Neural progenitor cell (in vitro differentiated cells): Measurements from ENCODE around the gene CDC26. TPM values are rescaled to one million over a fixed set of nuclear protein-coding genes. Genes with fewer than 3 reads are reported as not detected.

Experiments used
- DNase-seq: peaks from one replicate; pipeline ENCODE4 v3.0.0-alpha.2; 2016; ENCODE audit warnings: low spot score
- H2AFZ ChIP-seq: fragments of 200-600 bp; sonication (generic); replicated peaks from 2 replicates; pipeline ENCODE4 v1.6.1; 2016; ENCODE audit warnings: antibody characterized with exemption
- H3F3A ChIP-seq: fragments of 200-600 bp; sonication (generic); 2 replicates; pipeline ENCODE4 v1.6.1; 2016; ENCODE audit warnings: antibody characterized with exemption, low read depth
- H3K27ac ChIP-seq: fragments of 200-600 bp; sonication (generic); 2 replicates; pipeline ENCODE4 v1.5.1; 2016; ENCODE audit warnings: mild to moderate bottlenecking
- H3K27me3 ChIP-seq: fragments of 200-600 bp; sonication (generic); 2 replicates; pipeline ENCODE4 v1.6.1; 2016; ENCODE audit warnings: mild to moderate bottlenecking, moderate library complexity
- H3K36me3 ChIP-seq: fragments of 200-600 bp; sonication (generic); 2 replicates; pipeline ENCODE4 v1.5.1; 2016
- H3K4me1 ChIP-seq: fragments of 200-600 bp; sonication (generic); 2 replicates; pipeline ENCODE4 v1.6.1; 2016; ENCODE audit warnings: mixed run types
- H3K4me2 ChIP-seq: fragments of 200-600 bp; sonication (generic); 2 replicates; pipeline ENCODE4 v1.6.1; 2016
- H3K4me3 ChIP-seq: fragments of 200-600 bp; sonication (generic); 2 replicates; pipeline ENCODE4 v1.5.1; 2016
- H3K79me2 ChIP-seq: fragments of 200-600 bp; sonication (generic); 2 replicates; pipeline ENCODE4 v1.6.1; 2016; ENCODE audit warnings: low read depth
- H3K9ac ChIP-seq: fragments of 200-600 bp; sonication (generic); 2 replicates; pipeline ENCODE4 v1.6.1; 2016
- H3K9me3 ChIP-seq: fragments of 200-600 bp; sonication (generic); 2 replicates; pipeline ENCODE4 v1.5.1; 2016; ENCODE audit warnings: low read depth
- H4K20me1 ChIP-seq: fragments of 200-600 bp; sonication (generic); 2 replicates; pipeline ENCODE4 v1.6.1; 2016; ENCODE audit warnings: low read depth
- H3K27ac Mint-ChIP-seq: 3 replicates; pipeline ENCODE4 v1.8.0; 2021; ENCODE audit warnings: mixed read lengths
- H3K27me3 Mint-ChIP-seq: 2 replicates; pipeline ENCODE4 v1.8.0; 2022; ENCODE audit warnings: low read depth, mild to moderate bottlenecking, inconsistent platforms, moderate library complexity, mixed read lengths; ENCODE audit not compliant: insufficient read depth
- H3K36me3 Mint-ChIP-seq: 3 replicates; pipeline ENCODE4 v1.8.0; 2021; ENCODE audit warnings: mixed read lengths
- H3K4me1 Mint-ChIP-seq: 3 replicates; pipeline ENCODE4 v1.8.0; 2021; ENCODE audit warnings: mixed read lengths
- H3K4me3 Mint-ChIP-seq: 3 replicates; pipeline ENCODE4 v1.8.0; 2021; ENCODE audit warnings: mild to moderate bottlenecking, moderate library complexity, mixed read lengths
- H3K9me3 Mint-ChIP-seq: 3 replicates; pipeline ENCODE4 v1.8.0; 2020; ENCODE audit warnings: mixed read lengths
- EZH2 ChIP-seq: fragments of 200-600 bp; sonication (generic); IDR thresholded peaks from 2 replicates; pipeline ENCODE4 v1.6.1; 2017; ENCODE audit warnings: antibody characterized with exemption, mild to moderate bottlenecking, moderate library complexity
- EZH2phosphoT487 ChIP-seq: fragments of 200-600 bp; sonication (generic); IDR thresholded peaks from 2 replicates; pipeline ENCODE4 v1.6.1; 2017; ENCODE audit warnings: antibody characterized with exemption
- total RNA-seq: library from RNA; depleted of rRNA; stranded (reverse); fragments of >200 nt; gene quantifications from 2 replicates; pipeline ENCODE4 v1.2.3, GENCODE V29; 2015; ENCODE audit warnings: low replicate concordance
- TF ChIP-seq, protein P1 (sequence below): fragments of 200-600 bp; sonication (generic); IDR thresholded peaks from 2 replicates; pipeline ENCODE4 v1.5.1; 2017; ENCODE audit warnings: antibody characterized with exemption, mild to moderate bottlenecking

Gene CDC26
- total RNA-seq, 1 donor from 2014 or later, result 94.4 TPM

DNA sequence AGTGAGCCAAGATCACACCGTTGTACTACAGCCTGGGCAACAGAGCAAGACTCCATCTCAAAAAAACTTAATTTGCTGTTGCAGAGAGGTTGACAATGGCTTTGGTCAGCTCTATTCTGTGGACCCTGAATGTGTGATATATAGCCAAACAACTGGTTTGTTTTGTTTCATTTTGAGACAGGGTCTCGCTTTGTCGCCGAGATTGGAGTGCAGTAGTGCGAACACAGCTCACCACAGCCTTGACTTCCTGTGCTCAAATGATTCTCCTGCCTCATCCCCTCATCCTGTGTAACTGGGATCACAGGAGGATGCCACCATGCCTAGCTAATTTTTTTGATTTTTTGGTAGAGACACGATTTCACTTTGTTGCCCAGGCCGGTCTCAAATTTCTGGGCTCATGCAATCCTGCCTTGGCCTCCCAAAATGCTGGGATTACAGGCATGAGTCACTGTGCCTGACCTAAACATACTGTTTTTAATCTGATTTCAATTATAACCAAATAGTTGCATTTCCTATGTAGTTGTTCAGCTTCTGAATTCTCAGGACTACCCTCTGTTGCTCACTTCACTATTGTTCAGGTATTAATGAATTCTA lies 18.0 kb upstream of the CDC26 start:
- H3K36me3 ChIP-seq, result peaks cover 14% of the 10 kb centered on the region
- TF ChIP-seq EZH2 (no peak), EZH2phosphoT487 (no peak)
- TF ChIP-seq, protein P1, sequence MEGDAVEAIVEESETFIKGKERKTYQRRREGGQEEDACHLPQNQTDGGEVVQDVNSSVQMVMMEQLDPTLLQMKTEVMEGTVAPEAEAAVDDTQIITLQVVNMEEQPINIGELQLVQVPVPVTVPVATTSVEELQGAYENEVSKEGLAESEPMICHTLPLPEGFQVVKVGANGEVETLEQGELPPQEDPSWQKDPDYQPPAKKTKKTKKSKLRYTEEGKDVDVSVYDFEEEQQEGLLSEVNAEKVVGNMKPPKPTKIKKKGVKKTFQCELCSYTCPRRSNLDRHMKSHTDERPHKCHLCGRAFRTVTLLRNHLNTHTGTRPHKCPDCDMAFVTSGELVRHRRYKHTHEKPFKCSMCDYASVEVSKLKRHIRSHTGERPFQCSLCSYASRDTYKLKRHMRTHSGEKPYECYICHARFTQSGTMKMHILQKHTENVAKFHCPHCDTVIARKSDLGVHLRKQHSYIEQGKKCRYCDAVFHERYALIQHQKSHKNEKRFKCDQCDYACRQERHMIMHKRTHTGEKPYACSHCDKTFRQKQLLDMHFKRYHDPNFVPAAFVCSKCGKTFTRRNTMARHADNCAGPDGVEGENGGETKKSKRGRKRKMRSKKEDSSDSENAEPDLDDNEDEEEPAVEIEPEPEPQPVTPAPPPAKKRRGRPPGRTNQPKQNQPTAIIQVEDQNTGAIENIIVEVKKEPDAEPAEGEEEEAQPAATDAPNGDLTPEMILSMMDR, result no peak

GRCh38 chr9:113290052-113290607 lies 14.8 kb upstream of the CDC26 start:
- no peak overlapping the region for H2AFZ ChIP-seq
- no peak for DNase-seq
- TF ChIP-seq, protein P1, result no peak
- TF ChIP-seq EZH2phosphoT487, result no peak
- TF ChIP-seq EZH2, result no peak
- no peak overlapping the region for H3K4me2 ChIP-seq
- H4K20me1 ChIP-seq, result no peaks in the 10 kb centered on the region
- H3F3A ChIP-seq, result peaks cover 3% of the 10 kb centered on the region
- Mint-ChIP-seq H3K4me1 (no peaks in the 10 kb centered on the region), H3K27me3 (no peaks in the 10 kb centered on the region), H3K9me3 (no peaks in the 10 kb centered on the region), H3K4me3 (no peak overlapping the region), H3K27ac (no peak overlapping the region), H3K36me3 (peaks cover 35% of the 10 kb centered on the region)
- no peaks in the 10 kb centered on the region for H3K27me3 ChIP-seq
- no peak overlapping the region for H3K27ac ChIP-seq
- no peaks in the 10 kb centered on the region for H3K4me1 ChIP-seq
- no peaks in the 10 kb centered on the region for H3K9me3 ChIP-seq
- H3K79me2 ChIP-seq, result no peaks in the 10 kb centered on the region
- H3K36me3 ChIP-seq, result peaks cover 32% of the 10 kb centered on the region
- no peak overlapping the region for H3K9ac ChIP-seq
- H3K4me3 ChIP-seq, result no peak overlapping the region

More for the DNA sequence above, 18.0 kb upstream of the CDC26 start:
- Mint-ChIP-seq H3K27ac (no peak overlapping the region), H3K27me3 (no peaks in the 10 kb centered on the region), H3K9me3 (no peaks in the 10 kb centered on the region), H3K36me3 (peaks cover 22% of the 10 kb centered on the region), H3K4me3 (no peak overlapping the region), H3K4me1 (peaks cover 2% of the 10 kb centered on the region)
- H3K9me3 ChIP-seq, result no peaks in the 10 kb centered on the region
- no peaks in the 10 kb centered on the region for H3K4me1 ChIP-seq
- H3K79me2 ChIP-seq, result no peaks in the 10 kb centered on the region
- H3K9ac ChIP-seq, result no peak overlapping the region
- no peak overlapping the region for H2AFZ ChIP-seq
- no peak overlapping the region for H3K27ac ChIP-seq
- no peak for DNase-seq
- H4K20me1 ChIP-seq, result no peaks in the 10 kb centered on the region
- peaks cover 3% of the 10 kb centered on the region for H3F3A ChIP-seq
- H3K4me2 ChIP-seq, result no peak overlapping the region
- H3K27me3 ChIP-seq, result no peaks in the 10 kb centered on the region
- no peak overlapping the region for H3K4me3 ChIP-seq

- H3K4me3 ChIP-seq, result no peak overlapping the region
- DNase-seq, result no peak
- H4K20me1 ChIP-seq, result no peaks in the 10 kb centered on the region
- H2AFZ ChIP-seq, result no peak overlapping the region
- no peaks in the 10 kb centered on the region for H3K9me3 Mint-ChIP-seq
- peaks cover 3% of the 10 kb centered on the region for H3F3A ChIP-seq
- peaks cover 42% of the 10 kb centered on the region for H3K36me3 Mint-ChIP-seq
- H3K4me1 Mint-ChIP-seq, result no peaks in the 10 kb centered on the region
- no peaks in the 10 kb centered on the region for H3K27me3 ChIP-seq
- no peak overlapping the region for H3K9ac ChIP-seq
- TF ChIP-seq EZH2phosphoT487, result no peak
- TF ChIP-seq EZH2, result no peak
- TF ChIP-seq, protein P1, result no peak
- no peak overlapping the region for H3K4me3 Mint-ChIP-seq
- H3K27ac Mint-ChIP-seq, result no peak overlapping the region
- H3K4me1 ChIP-seq, result no peaks in the 10 kb centered on the region
- H3K79me2 ChIP-seq, result no peaks in the 10 kb centered on the region
- H3K36me3 ChIP-seq, result peaks cover 41% of the 10 kb centered on the region
- no peaks in the 10 kb centered on the region for H3K27me3 Mint-ChIP-seq
- no peaks in the 10 kb centered on the region for H3K9me3 ChIP-seq
- H3K27ac ChIP-seq, result no peak overlapping the region
- no peak overlapping the region for H3K4me2 ChIP-seq
Observed at GRCh38 chr9:113289091-113289490, 13.7 kb upstream of the CDC26 start.
